Measurements from ENCODE around the gene CGRRF1. TPM values are rescaled to one million over a fixed set of nuclear protein-coding genes. Genes with fewer than 3 reads are reported as not detected.

Gene CGRRF1
- total RNA-seq, 5 donors from 2014 or later (not counting 1 experiment from before 2014, with no cell fraction given): 14.2 to 28.0 (median 14.9) TPM

- Histone ChIP-seq H3K4me1 (ENCODE audit: control insufficient read depth in 1 of 2, extremely low read depth in 1 of 2, insufficient read depth in 2 of 2, low read length in 2 of 2) (no peaks in the 10 kb centered on the region), H3K36me3 (ENCODE audit: control insufficient read depth in 2 of 2, extremely low read depth in 1 of 2, insufficient read depth in 1 of 2, low read length in 1 of 2) (peaks cover 0 to 14% of the 10 kb centered on the region in 2 donors), H3K4me3 (ENCODE audit: control insufficient read depth in 1 of 2, extremely low read depth in 1 of 2, low read length in 1 of 2) (no peak overlapping the region), H3K9me3 (no peaks in the 10 kb centered on the region), H3K27me3 (replicated peaks in 1 of 2; ENCODE audit: control insufficient read depth in 2 of 2, extremely low read depth in 1 of 2, insufficient read depth in 2 of 2, low read length in 1 of 2) (no peaks in the 10 kb centered on the region), H3K27ac (ENCODE audit: low read length) (no peak overlapping the region)
- Mint-ChIP-seq H3K27ac (no peak overlapping the region), H3K36me3 (peaks cover 41% of the 10 kb centered on the region), H3K9me3 (no peaks in the 10 kb centered on the region), H3K4me1 (no peaks in the 10 kb centered on the region), H3K4me3 (no peak overlapping the region), H3K27me3 (no peaks in the 10 kb centered on the region)
- ChIA-PET CTCF (no interaction called here), POLR2A (no interaction called here)
- no peak for ATAC-seq (replicated peaks in 1 of 4)
- no peak for DNase-seq
- no CpG with 5 or more reads among the region's 3 CpGs for WGBS (ENCODE audit: insufficient coverage)
Observed at GRCh38 chr14:54538055-54538454, 28.3 kb downstream of the CGRRF1 start.

GRCh38 chr14:54547583-54547982 is 37.9 kb downstream of the CGRRF1 start:
- ChIA-PET POLR2A (no interaction called here), CTCF (interaction anchor here in 1 of 2 donors (0.7 to 1.3 kb wide), 2 partner anchors 17 to 1776 kb away, joined by 3 read pairs; no protein-coding TSS in a partner anchor)
- Mint-ChIP-seq H3K4me3 (no peak overlapping the region), H3K4me1 (no peaks in the 10 kb centered on the region), H3K27me3 (peaks cover 0 to 4% of the 10 kb centered on the region in 2 donors), H3K9me3 (no peaks in the 10 kb centered on the region), H3K27ac (no peak overlapping the region), H3K36me3 (no peaks in the 10 kb centered on the region)
- Histone ChIP-seq H3K4me1 (ENCODE audit: control insufficient read depth in 1 of 2, extremely low read depth in 1 of 2, insufficient read depth in 2 of 2, low read length in 2 of 2) (no peaks in the 10 kb centered on the region), H3K4me3 (ENCODE audit: control insufficient read depth in 1 of 2, extremely low read depth in 1 of 2, low read length in 1 of 2) (no peak overlapping the region), H3K9me3 (no peaks in the 10 kb centered on the region), H3K27ac (ENCODE audit: low read length) (no peak overlapping the region), H3K27me3 (replicated peaks in 1 of 2; ENCODE audit: control insufficient read depth in 2 of 2, extremely low read depth in 1 of 2, insufficient read depth in 2 of 2, low read length in 1 of 2) (no peaks in the 10 kb centered on the region), H3K36me3 (ENCODE audit: control insufficient read depth in 2 of 2, extremely low read depth in 1 of 2, insufficient read depth in 1 of 2, low read length in 1 of 2) (no peaks in the 10 kb centered on the region)
- ATAC-seq (replicated peaks in 1 of 4) (no peak), DNase-seq (no peak)
- 95% methylated on average over 3 of the region's 3 CpGs for WGBS (ENCODE audit: insufficient coverage)

- H3K9me3 Mint-ChIP-seq: no peaks in the 10 kb centered on the region
- no peak overlapping the region for H3K27ac ChIP-seq (ENCODE audit: low read length)
- no peaks in the 10 kb centered on the region for H3K36me3 ChIP-seq (ENCODE audit: control insufficient read depth in 2 of 2, extremely low read depth in 1 of 2, insufficient read depth in 1 of 2, low read length in 1 of 2)
- H3K9me3 ChIP-seq: no peaks in the 10 kb centered on the region
- no peaks in the 10 kb centered on the region for H3K4me1 ChIP-seq (ENCODE audit: control insufficient read depth in 1 of 2, extremely low read depth in 1 of 2, insufficient read depth in 2 of 2, low read length in 2 of 2)
- no peaks in the 10 kb centered on the region for H3K4me1 Mint-ChIP-seq
- ChIA-PET POLR2A (interaction anchor here (0.6 to 0.7 kb wide), 2 partner anchors 32 to 839 kb away, joined by 3 read pairs; no protein-coding TSS in a partner anchor), CTCF (interaction anchor here in 1 of 2 donors (0.7 to 1.3 kb wide), 2 partner anchors 16 to 1777 kb away, joined by 3 read pairs; no protein-coding TSS in a partner anchor)
- WGBS (ENCODE audit: insufficient coverage): 71% methylated on average over 2 of the region's 5 CpGs
- no peak overlapping the region for H3K27ac Mint-ChIP-seq
- H3K4me3 ChIP-seq (ENCODE audit: control insufficient read depth in 1 of 2, extremely low read depth in 1 of 2, low read length in 1 of 2): no peak overlapping the region
- ATAC-seq (replicated peaks in 1 of 4): no peak
- H3K4me3 Mint-ChIP-seq: no peak overlapping the region
- DNase-seq: no peak
- H3K27me3 ChIP-seq (replicated peaks in 1 of 2; ENCODE audit: control insufficient read depth in 2 of 2, extremely low read depth in 1 of 2, insufficient read depth in 2 of 2, low read length in 1 of 2): no peaks in the 10 kb centered on the region
- H3K27me3 Mint-ChIP-seq: peaks cover 2 to 4% of the 10 kb centered on the region in 2 donors
- no peaks in the 10 kb centered on the region for H3K36me3 Mint-ChIP-seq
Observed at GRCh38 chr14:54548491-54548890, 38.8 kb downstream of the CGRRF1 start.

GRCh38 chr14:54549862-54550261 is 40.2 kb downstream of the CGRRF1 start:
- Mint-ChIP-seq H3K4me3 (no peak overlapping the region), H3K27me3 (peaks cover 4 to 5% of the 10 kb centered on the region in 2 donors), H3K36me3 (no peaks in the 10 kb centered on the region), H3K27ac (no peak overlapping the region), H3K4me1 (no peaks in the 10 kb centered on the region), H3K9me3 (no peaks in the 10 kb centered on the region)
- no peak for DNase-seq
- H3K27me3 ChIP-seq (replicated peaks in 1 of 2; ENCODE audit: control insufficient read depth in 2 of 2, extremely low read depth in 1 of 2, insufficient read depth in 2 of 2, low read length in 1 of 2): no peaks in the 10 kb centered on the region
- CTCF ChIA-PET: interaction anchor here in 1 of 2 donors (0.6 kb wide), 1 partner anchor 42 kb away, joined by 4 read pairs; no protein-coding TSS in a partner anchor
- no peaks in the 10 kb centered on the region for H3K9me3 ChIP-seq
- POLR2A ChIA-PET: no interaction called here
- H3K27ac ChIP-seq (ENCODE audit: low read length): no peak overlapping the region
- H3K36me3 ChIP-seq (ENCODE audit: control insufficient read depth in 2 of 2, extremely low read depth in 1 of 2, insufficient read depth in 1 of 2, low read length in 1 of 2): no peaks in the 10 kb centered on the region
- no peaks in the 10 kb centered on the region for H3K4me1 ChIP-seq (ENCODE audit: control insufficient read depth in 1 of 2, extremely low read depth in 1 of 2, insufficient read depth in 2 of 2, low read length in 2 of 2)
- H3K4me3 ChIP-seq (ENCODE audit: control insufficient read depth in 1 of 2, extremely low read depth in 1 of 2, low read length in 1 of 2): no peak overlapping the region
- 100% methylated on average over 1 of the region's 3 CpGs for WGBS (ENCODE audit: insufficient coverage)
- no peak for ATAC-seq (replicated peaks in 1 of 4)

GRCh38 chr14:54550514-54550913 is 40.8 kb downstream of the CGRRF1 start:
- H3K9me3 ChIP-seq: no peaks in the 10 kb centered on the region
- H3K27me3 Mint-ChIP-seq: peaks cover 4 to 9% of the 10 kb centered on the region in 2 donors
- H3K27me3 ChIP-seq (replicated peaks in 1 of 2; ENCODE audit: control insufficient read depth in 2 of 2, extremely low read depth in 1 of 2, insufficient read depth in 2 of 2, low read length in 1 of 2): no peaks in the 10 kb centered on the region
- WGBS (ENCODE audit: insufficient coverage): no CpG with 5 or more reads among the region's 1 CpG
- no peak overlapping the region for H3K27ac Mint-ChIP-seq
- ChIA-PET CTCF (no interaction called here), POLR2A (no interaction called here)
- no peak for ATAC-seq (replicated peaks in 1 of 4)
- no peaks in the 10 kb centered on the region for H3K4me1 ChIP-seq (ENCODE audit: control insufficient read depth in 1 of 2, extremely low read depth in 1 of 2, insufficient read depth in 2 of 2, low read length in 2 of 2)
- H3K9me3 Mint-ChIP-seq: no peaks in the 10 kb centered on the region
- no peak overlapping the region for H3K27ac ChIP-seq (ENCODE audit: low read length)
- no peaks in the 10 kb centered on the region for H3K36me3 ChIP-seq (ENCODE audit: control insufficient read depth in 2 of 2, extremely low read depth in 1 of 2, insufficient read depth in 1 of 2, low read length in 1 of 2)
- no peak overlapping the region for H3K4me3 ChIP-seq (ENCODE audit: control insufficient read depth in 1 of 2, extremely low read depth in 1 of 2, low read length in 1 of 2)
- DNase-seq: no peak
- no peaks in the 10 kb centered on the region for H3K4me1 Mint-ChIP-seq
- no peak overlapping the region for H3K4me3 Mint-ChIP-seq
- H3K36me3 Mint-ChIP-seq: no peaks in the 10 kb centered on the region

- Mint-ChIP-seq H3K9me3 (no peaks in the 10 kb centered on the region), H3K4me3 (no peak overlapping the region), H3K27ac (no peak overlapping the region), H3K36me3 (no peaks in the 10 kb centered on the region), H3K4me1 (no peaks in the 10 kb centered on the region), H3K27me3 (peaks cover 10 to 11% of the 10 kb centered on the region in 2 donors)
- Histone ChIP-seq H3K36me3 (ENCODE audit: control insufficient read depth in 2 of 2, extremely low read depth in 1 of 2, insufficient read depth in 1 of 2, low read length in 1 of 2) (no peaks in the 10 kb centered on the region), H3K27ac (ENCODE audit: low read length) (no peak overlapping the region), H3K4me3 (ENCODE audit: control insufficient read depth in 1 of 2, extremely low read depth in 1 of 2, low read length in 1 of 2) (no peak overlapping the region), H3K9me3 (no peaks in the 10 kb centered on the region), H3K4me1 (ENCODE audit: control insufficient read depth in 1 of 2, extremely low read depth in 1 of 2, insufficient read depth in 2 of 2, low read length in 2 of 2) (no peaks in the 10 kb centered on the region), H3K27me3 (replicated peaks in 1 of 2; ENCODE audit: control insufficient read depth in 2 of 2, extremely low read depth in 1 of 2, insufficient read depth in 2 of 2, low read length in 1 of 2) (peaks cover 0 to 6% of the 10 kb centered on the region in 2 experiments)
- no peak for ATAC-seq (replicated peaks in 1 of 4)
- DNase-seq: no peak
- POLR2A ChIA-PET: no interaction called here
- WGBS (ENCODE audit: insufficient coverage): 88% methylated on average over 1 of the region's 2 CpGs
- CTCF ChIA-PET: interaction anchor here in 1 of 2 donors (0.6 to 0.7 kb wide), 3 partner anchors 9 to 12 kb away, joined by 3 to 4 read pairs (median 4); no protein-coding TSS in a partner anchor
Observed at GRCh38 chr14:54554401-54554800, 44.7 kb downstream of the CGRRF1 start.
